MM.1S (cell line): ENCODE measurements around the gene FNTB.

Experiments used
- DNase-seq: peaks from one replicate; pipeline ENCODE4 v3.0.0-alpha.2; 2015
- H2AFZ ChIP-seq: fragments of 300-600 bp; sonication (generic); 2 replicates; pipeline ENCODE4 v1.6.0; 2016; ENCODE audit warnings: antibody characterized with exemption, low read length
- H3F3A ChIP-seq: fragments of 300-600 bp; sonication (generic); 2 replicates; pipeline ENCODE4 v1.6.1; 2016; ENCODE audit warnings: mild to moderate bottlenecking, antibody characterized with exemption, low read length, moderate library complexity, mixed read lengths; ENCODE audit not compliant: insufficient read depth
- H3K27ac ChIP-seq: fragments of 300-600 bp; sonication (generic); 2 replicates; pipeline ENCODE4 v1.5.1; 2016; ENCODE audit warnings: mild to moderate bottlenecking, low read length
- H3K27me3 ChIP-seq: fragments of 300-600 bp; sonication (generic); replicated peaks from 2 replicates; pipeline ENCODE4 v1.6.0; 2016; ENCODE audit warnings: low read length; ENCODE audit not compliant: insufficient read depth
- H3K36me3 ChIP-seq: fragments of 300-600 bp; sonication (generic); replicated peaks from 2 replicates; pipeline ENCODE4 v1.6.1; 2016; ENCODE audit warnings: mild to moderate bottlenecking, low read length, mixed read lengths; ENCODE audit not compliant: insufficient read depth
- H3K4me1 ChIP-seq: fragments of 300-600 bp; sonication (generic); 2 replicates; pipeline ENCODE4 v1.6.1; 2016; ENCODE audit warnings: low read length, mixed read lengths
- H3K4me2 ChIP-seq: fragments of 300-600 bp; sonication (generic); 2 replicates; pipeline ENCODE4 v1.6.0; 2016; ENCODE audit warnings: low read depth, low read length
- H3K4me3 ChIP-seq: fragments of 300-600 bp; sonication (generic); 2 replicates; pipeline ENCODE4 v1.5.1; 2016; ENCODE audit warnings: low read length, mixed read lengths
- H3K79me2 ChIP-seq: fragments of 300-600 bp; sonication (generic); 2 replicates; pipeline ENCODE4 v1.6.1; 2016; ENCODE audit warnings: mixed run types, low read length, mixed read lengths
- H3K9ac ChIP-seq: fragments of 300-600 bp; sonication (generic); 2 replicates; pipeline ENCODE4 v1.6.1; 2016; ENCODE audit warnings: low read length, mixed read lengths
- H3K9me2 ChIP-seq: fragments of 300-600 bp; sonication (generic); replicated peaks from 2 replicates; pipeline ENCODE4 v1.6.1; 2016; ENCODE audit warnings: mild to moderate bottlenecking, low read length, mixed read lengths; ENCODE audit not compliant: insufficient read depth
- H3K9me3 ChIP-seq: fragments of 300-600 bp; sonication (generic); replicated peaks from 2 replicates; pipeline ENCODE4 v1.6.1; 2016; ENCODE audit warnings: mild to moderate bottlenecking, low read length, mixed read lengths; ENCODE audit not compliant: insufficient read depth
- H4K20me1 ChIP-seq: fragments of 300-600 bp; sonication (generic); 2 replicates; pipeline ENCODE4 v1.6.1; 2016; ENCODE audit warnings: mild to moderate bottlenecking, low read length, moderate library complexity, mixed read lengths; ENCODE audit not compliant: insufficient read depth
- EZH2 ChIP-seq: fragments of 300-600 bp; sonication (generic); optimal IDR thresholded peaks from 2 replicates; pipeline ENCODE3; 2017; ENCODE audit warnings: low read depth, mild to moderate bottlenecking, antibody characterized with exemption, low read length, mixed read lengths
- EZH2phosphoT487 ChIP-seq: fragments of 300-600 bp; sonication (generic); IDR thresholded peaks from 2 replicates; pipeline ENCODE4 v1.6.1; 2018; ENCODE audit warnings: antibody characterized with exemption, low read length
- TF ChIP-seq, protein P1 (sequence below): fragments of 300-600 bp; sonication (generic); IDR thresholded peaks from 2 replicates; pipeline ENCODE4 v1.5.1; 2016; ENCODE audit warnings: antibody characterized with exemption, low read length, mixed read lengths

Gene FNTB

GRCh38 chr14:65035049-65035448, 48.4 kb downstream of the FNTB start:
- Histone ChIP-seq H3K4me2 (no peak overlapping the region), H3K4me1 (no peaks in the 10 kb centered on the region), H4K20me1 (no peaks in the 10 kb centered on the region), H3K27me3 (no peaks in the 10 kb centered on the region), H3F3A (no peaks in the 10 kb centered on the region), H3K9me2 (no peaks in the 10 kb centered on the region), H2AFZ (no peak overlapping the region), H3K9ac (no peak overlapping the region), H3K36me3 (no peaks in the 10 kb centered on the region), H3K9me3 (no peaks in the 10 kb centered on the region), H3K27ac (no peak overlapping the region), H3K79me2 (no peaks in the 10 kb centered on the region), H3K4me3 (no peak overlapping the region)
- DNase-seq, result no peak
- TF ChIP-seq, protein P1, sequence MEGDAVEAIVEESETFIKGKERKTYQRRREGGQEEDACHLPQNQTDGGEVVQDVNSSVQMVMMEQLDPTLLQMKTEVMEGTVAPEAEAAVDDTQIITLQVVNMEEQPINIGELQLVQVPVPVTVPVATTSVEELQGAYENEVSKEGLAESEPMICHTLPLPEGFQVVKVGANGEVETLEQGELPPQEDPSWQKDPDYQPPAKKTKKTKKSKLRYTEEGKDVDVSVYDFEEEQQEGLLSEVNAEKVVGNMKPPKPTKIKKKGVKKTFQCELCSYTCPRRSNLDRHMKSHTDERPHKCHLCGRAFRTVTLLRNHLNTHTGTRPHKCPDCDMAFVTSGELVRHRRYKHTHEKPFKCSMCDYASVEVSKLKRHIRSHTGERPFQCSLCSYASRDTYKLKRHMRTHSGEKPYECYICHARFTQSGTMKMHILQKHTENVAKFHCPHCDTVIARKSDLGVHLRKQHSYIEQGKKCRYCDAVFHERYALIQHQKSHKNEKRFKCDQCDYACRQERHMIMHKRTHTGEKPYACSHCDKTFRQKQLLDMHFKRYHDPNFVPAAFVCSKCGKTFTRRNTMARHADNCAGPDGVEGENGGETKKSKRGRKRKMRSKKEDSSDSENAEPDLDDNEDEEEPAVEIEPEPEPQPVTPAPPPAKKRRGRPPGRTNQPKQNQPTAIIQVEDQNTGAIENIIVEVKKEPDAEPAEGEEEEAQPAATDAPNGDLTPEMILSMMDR, result no peak
- TF ChIP-seq EZH2phosphoT487, result no peak
- TF ChIP-seq EZH2, result no peak

GRCh38 chr14:65038966-65039365, 52.3 kb downstream of the FNTB start:
- no peak for TF ChIP-seq EZH2
- TF ChIP-seq, protein P1, result no peak
- no peak overlapping the region for H3K4me2 ChIP-seq
- H3K27ac ChIP-seq, result no peak overlapping the region
- H3K9me3 ChIP-seq, result no peaks in the 10 kb centered on the region
- H3K9me2 ChIP-seq, result no peaks in the 10 kb centered on the region
- H4K20me1 ChIP-seq, result no peaks in the 10 kb centered on the region
- H3K79me2 ChIP-seq, result no peaks in the 10 kb centered on the region
- DNase-seq, result no peak
- H3K27me3 ChIP-seq, result no peaks in the 10 kb centered on the region
- H3F3A ChIP-seq, result no peaks in the 10 kb centered on the region
- no peak overlapping the region for H2AFZ ChIP-seq
- no peaks in the 10 kb centered on the region for H3K36me3 ChIP-seq
- no peak overlapping the region for H3K9ac ChIP-seq
- no peaks in the 10 kb centered on the region for H3K4me1 ChIP-seq
- no peak overlapping the region for H3K4me3 ChIP-seq

- Histone ChIP-seq H3K4me3 (no peak overlapping the region), H3K27me3 (no peaks in the 10 kb centered on the region), H3K27ac (no peak overlapping the region), H4K20me1 (no peaks in the 10 kb centered on the region), H3K36me3 (no peaks in the 10 kb centered on the region), H3K4me1 (no peaks in the 10 kb centered on the region), H3K9me2 (no peaks in the 10 kb centered on the region), H3K9me3 (no peaks in the 10 kb centered on the region), H2AFZ (no peak overlapping the region), H3K4me2 (no peak overlapping the region), H3K79me2 (no peaks in the 10 kb centered on the region), H3K9ac (no peak overlapping the region), H3F3A (no peaks in the 10 kb centered on the region)
- TF ChIP-seq, protein P1, result no peak
- no peak for TF ChIP-seq EZH2
- no peak for TF ChIP-seq EZH2phosphoT487
- DNase-seq, result no peak
These were observed 54.2 kb downstream of the FNTB start for GRCh38 chr14:65040666-65041433.
